ENCODE measurements around the gene HPCAL1. TPM values are rescaled to one million over a fixed set of nuclear protein-coding genes. Genes with fewer than 3 reads are reported as not detected.
"Not testable (repeated sequence)": the region's sequence is repeated elsewhere in the genome, so short reads cannot be mapped to it uniquely, and the experiment has no call there.

HPCAL1 gene
- total RNA-seq, 1 experiment from 2014 or later: 56.8 TPM

- H3K4me1 ChIP-seq (replicated peaks): peaks cover 42% of the 10 kb centered on the region
- H3K27ac ChIP-seq: peak within 1 kb of the TSS; percentile 93
- DNase-seq (ENCODE audit: low read depth in 1 of 2, low spot score in 2 of 2): peak; percentile 89 to 98
- H3K4me3 ChIP-seq: peak within 1 kb of the TSS; percentile 95
- peaks cover 27% of the 10 kb centered on the region for H3K36me3 ChIP-seq
- no peaks in the 10 kb centered on the region for H3K27me3 ChIP-seq (replicated peaks)
- H3K9me3 ChIP-seq (replicated peaks): 0 out of 2 replicates have a peak, but pooled peaks cover 3% of the 10 kb centered on the region
Observed at GRCh38 chr2:10447895-10448575, 145.3 kb downstream of the HPCAL1 start, which contains the start of gene ODC1. Gene ODC1, minus strand, starts transcription at chr2:10448327. Its CDS starts 3,295 bp downstream, at chr2:10445032.

GRCh38 chr2:10448576-10449485 is 146.1 kb downstream of the HPCAL1 start:
- Histone ChIP-seq H3K36me3 (peaks cover 20% of the 10 kb centered on the region), H3K4me1 (replicated peaks) (peaks cover 50% of the 10 kb centered on the region), H3K27me3 (replicated peaks) (no peaks in the 10 kb centered on the region), H3K4me3 (peak overlapping the region; percentile 95), H3K27ac (peak overlapping the region; percentile 55), H3K9me3 (replicated peaks) (0 out of 2 replicates have a peak, but pooled peaks cover 3% of the 10 kb centered on the region)
- peak; percentile 66 to 88 for DNase-seq (ENCODE audit: low read depth in 1 of 2, low spot score in 2 of 2)

- Histone ChIP-seq H3K4me1 (replicated peaks) (peaks cover 51% of the 10 kb centered on the region), H3K27me3 (replicated peaks) (no peaks in the 10 kb centered on the region), H3K4me3 (no peak overlapping the region), H3K9me3 (replicated peaks) (0 out of 2 replicates have a peak, but pooled peaks cover 3% of the 10 kb centered on the region), H3K27ac (no peak overlapping the region), H3K36me3 (peaks cover 13% of the 10 kb centered on the region)
- no peak for DNase-seq (ENCODE audit: low read depth in 1 of 2, low spot score in 2 of 2)
Observed at GRCh38 chr2:10449486-10449831, 146.8 kb downstream of the HPCAL1 start.

- Histone ChIP-seq H3K9me3 (replicated peaks) (0 out of 2 replicates have a peak, but pooled peaks cover 3% of the 10 kb centered on the region), H3K27me3 (replicated peaks) (no peaks in the 10 kb centered on the region), H3K4me1 (replicated peaks) (peaks cover 51% of the 10 kb centered on the region), H3K36me3 (peaks cover 7% of the 10 kb centered on the region), H3K4me3 (no peak overlapping the region), H3K27ac (no peak overlapping the region)
- no peak for DNase-seq (ENCODE audit: low read depth in 1 of 2, low spot score in 2 of 2)
Observed at GRCh38 chr2:10449838-10450691, 147.4 kb downstream of the HPCAL1 start.

- H3K27ac ChIP-seq: peak overlapping the region; percentile 24; the same call in 1 of the 2 replicates
Observed at GRCh38 chr2:10451819-10452218, 149.1 kb downstream of the HPCAL1 start.

GRCh38 chr2:10452312-10452711 is 149.6 kb downstream of the HPCAL1 start:
- DNase-seq (ENCODE audit: low read depth in 1 of 2, low spot score in 2 of 2): peak; percentile 78 to 86
- Histone ChIP-seq H3K4me1 (replicated peaks) (peaks cover 39% of the 10 kb centered on the region), H3K4me3 (no peak overlapping the region), H3K27ac (peak overlapping the region; percentile 24; the same call in 1 of the 2 replicates), H3K9me3 (replicated peaks) (0 out of 2 replicates have a peak, but pooled peaks cover 3% of the 10 kb centered on the region), H3K36me3 (peaks cover 7% of the 10 kb centered on the region), H3K27me3 (replicated peaks) (no peaks in the 10 kb centered on the region)

More at GRCh38 chr2:10451819-10452218, 149.1 kb downstream of the HPCAL1 start:
- H3K9me3 ChIP-seq (replicated peaks): 0 out of 2 replicates have a peak, but pooled peaks cover 3% of the 10 kb centered on the region
- H3K4me3 ChIP-seq: no peak overlapping the region
- no peak for DNase-seq (ENCODE audit: low read depth in 1 of 2, low spot score in 2 of 2)
- H3K36me3 ChIP-seq: peaks cover 7% of the 10 kb centered on the region
- H3K4me1 ChIP-seq (replicated peaks): peaks cover 44% of the 10 kb centered on the region
- H3K27me3 ChIP-seq (replicated peaks): no peaks in the 10 kb centered on the region

- Histone ChIP-seq H3K4me1 (replicated peaks) (peaks cover 30% of the 10 kb centered on the region), H3K36me3 (no peaks in the 10 kb centered on the region), H3K27ac (no peak overlapping the region), H3K4me3 (no peak overlapping the region), H3K9me3 (replicated peaks) (no peaks in the 10 kb centered on the region), H3K27me3 (replicated peaks) (no peaks in the 10 kb centered on the region)
- no peak for DNase-seq (ENCODE audit: low read depth in 1 of 2, low spot score in 2 of 2)
Observed at GRCh38 chr2:10452956-10453904, 150.5 kb downstream of the HPCAL1 start.

- Histone ChIP-seq H3K27ac (no peak overlapping the region; the same call in 1 of the 2 replicates), H3K36me3 (no peaks in the 10 kb centered on the region), H3K4me1 (replicated peaks) (peaks cover 29% of the 10 kb centered on the region), H3K27me3 (replicated peaks) (no peaks in the 10 kb centered on the region), H3K4me3 (no peak overlapping the region), H3K9me3 (replicated peaks) (no peaks in the 10 kb centered on the region)
- DNase-seq (ENCODE audit: low read depth in 1 of 2, low spot score in 2 of 2): no peak
Observed at GRCh38 chr2:10453905-10454298, 151.2 kb downstream of the HPCAL1 start.

GRCh38 chr2:10454505-10454904 is 151.8 kb downstream of the HPCAL1 start:
- no peak overlapping the region for H3K4me3 ChIP-seq

GRCh38 chr2:10457195-10457594 is 154.5 kb downstream of the HPCAL1 start:
- H3K36me3 ChIP-seq; H3K27me3 ChIP-seq (replicated peaks); H3K9me3 ChIP-seq (replicated peaks); H3K27ac ChIP-seq; H3K4me3 ChIP-seq; DNase-seq (ENCODE audit: low read depth in 1 of 2, low spot score in 2 of 2): not testable (repeated sequence)
- peaks cover 26% of the 10 kb centered on the region for H3K4me1 ChIP-seq (replicated peaks)

More at GRCh38 chr2:10454505-10454904, 151.8 kb downstream of the HPCAL1 start:
- no peaks in the 10 kb centered on the region for H3K9me3 ChIP-seq (replicated peaks)
- H3K27me3 ChIP-seq (replicated peaks): no peaks in the 10 kb centered on the region
- H3K27ac ChIP-seq: no peak overlapping the region
- peaks cover 32% of the 10 kb centered on the region for H3K4me1 ChIP-seq (replicated peaks)
- DNase-seq (ENCODE audit: low read depth in 1 of 2, low spot score in 2 of 2): no peak
- no peaks in the 10 kb centered on the region for H3K36me3 ChIP-seq

- no peaks in the 10 kb centered on the region for H3K36me3 ChIP-seq
- H3K9me3 ChIP-seq (replicated peaks): no peaks in the 10 kb centered on the region
- no peak overlapping the region for H3K4me3 ChIP-seq
- no peak overlapping the region for H3K27ac ChIP-seq
- peaks cover 17% of the 10 kb centered on the region for H3K4me1 ChIP-seq (replicated peaks)
- no peak for DNase-seq (ENCODE audit: low read depth in 1 of 2, low spot score in 2 of 2)
- H3K27me3 ChIP-seq (replicated peaks): no peaks in the 10 kb centered on the region
Observed at GRCh38 chr2:10457846-10458598, 155.3 kb downstream of the HPCAL1 start.

GRCh38 chr2:10460366-10460796 is 157.7 kb downstream of the HPCAL1 start:
- peaks cover 9% of the 10 kb centered on the region for H3K4me1 ChIP-seq (replicated peaks)
- DNase-seq (ENCODE audit: low read depth in 1 of 2, low spot score in 2 of 2): no peak
- no peak overlapping the region for H3K27ac ChIP-seq
- H3K27me3 ChIP-seq (replicated peaks): no peaks in the 10 kb centered on the region
- H3K36me3 ChIP-seq: no peaks in the 10 kb centered on the region
- no peak overlapping the region for H3K4me3 ChIP-seq
- no peaks in the 10 kb centered on the region for H3K9me3 ChIP-seq (replicated peaks)
